DND-41 (cell line): ENCODE results near the gene THOC1.

Experiments
- EZH2 ChIP-seq: IDR thresholded peaks from 3 replicates; pipeline ENCODE4 v1.6.1; 2012; ENCODE audit warnings: borderline replicate concordance, low read depth, mild to moderate bottlenecking, moderate library complexity, low read length, inconsistent platforms; ENCODE audit not compliant: severe bottlenecking
- TF ChIP-seq, protein P1 (sequence below): IDR thresholded peaks from 2 replicates; pipeline ENCODE4 v1.5.1; 2012; ENCODE audit warnings: borderline replicate concordance, low read length, moderate library complexity, mild to moderate bottlenecking; ENCODE audit not compliant: poor library complexity, severe bottlenecking; ENCODE audit errors: extremely low read depth

DNA sequence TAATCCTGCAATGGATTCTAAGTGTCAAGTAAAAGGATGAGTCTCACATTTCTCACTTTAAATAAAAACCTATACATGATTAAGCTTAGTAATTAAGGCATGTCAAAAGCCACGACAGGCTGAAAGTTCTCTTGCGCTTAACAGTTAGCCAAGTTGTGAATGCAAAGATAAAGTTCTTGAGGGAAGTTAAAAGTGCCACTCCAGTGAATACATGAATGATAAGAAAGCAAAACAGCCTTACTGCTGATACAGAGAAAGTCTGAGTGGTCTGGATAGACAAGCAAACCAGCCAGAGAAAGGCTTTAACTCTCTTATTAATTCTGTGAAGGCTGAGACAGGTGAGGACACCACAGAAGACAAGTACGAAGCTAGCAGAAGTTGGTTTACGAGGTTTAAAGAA, 12.7 kb downstream of the THOC1 start:
- TF ChIP-seq, protein P1, sequence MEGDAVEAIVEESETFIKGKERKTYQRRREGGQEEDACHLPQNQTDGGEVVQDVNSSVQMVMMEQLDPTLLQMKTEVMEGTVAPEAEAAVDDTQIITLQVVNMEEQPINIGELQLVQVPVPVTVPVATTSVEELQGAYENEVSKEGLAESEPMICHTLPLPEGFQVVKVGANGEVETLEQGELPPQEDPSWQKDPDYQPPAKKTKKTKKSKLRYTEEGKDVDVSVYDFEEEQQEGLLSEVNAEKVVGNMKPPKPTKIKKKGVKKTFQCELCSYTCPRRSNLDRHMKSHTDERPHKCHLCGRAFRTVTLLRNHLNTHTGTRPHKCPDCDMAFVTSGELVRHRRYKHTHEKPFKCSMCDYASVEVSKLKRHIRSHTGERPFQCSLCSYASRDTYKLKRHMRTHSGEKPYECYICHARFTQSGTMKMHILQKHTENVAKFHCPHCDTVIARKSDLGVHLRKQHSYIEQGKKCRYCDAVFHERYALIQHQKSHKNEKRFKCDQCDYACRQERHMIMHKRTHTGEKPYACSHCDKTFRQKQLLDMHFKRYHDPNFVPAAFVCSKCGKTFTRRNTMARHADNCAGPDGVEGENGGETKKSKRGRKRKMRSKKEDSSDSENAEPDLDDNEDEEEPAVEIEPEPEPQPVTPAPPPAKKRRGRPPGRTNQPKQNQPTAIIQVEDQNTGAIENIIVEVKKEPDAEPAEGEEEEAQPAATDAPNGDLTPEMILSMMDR: no peak
- no peak for TF ChIP-seq EZH2
